Left lung (tissue), 10 donors: ENCODE data around the gene MYO15B. TPM values are rescaled to one million over a fixed set of nuclear protein-coding genes. Genes with fewer than 3 reads are reported as not detected.
A peak's percentile ranks its signal among the peaks of the same experiment; 100 is the strongest.

Experiments used
- ATAC-seq: fragments of 200-7000 bp; cut with Tn5 transposase; one replicate; pipeline ENCODE4 v1.9.1; 2020; ENCODE audit warnings: moderate library complexity
- DNase-seq, 4 donors: peaks; one replicate each; pipeline ENCODE4 v3.0.0-alpha.2; 2013 to 2020
- H3K27ac ChIP-seq, 2 donors: fragments of 200-600 bp; sonication (generic) in 1 of 2; one replicate each; pipeline versions ENCODE4 v1.5.0 to v1.8.0; 2020 to 2021
- H3K27me3 ChIP-seq, 2 donors: fragments of 200-600 bp; sonication (generic) in 1 of 2; one replicate each; pipeline versions ENCODE4 v1.5.0 to v1.8.0; 2020 to 2021
- H3K36me3 ChIP-seq, 2 donors: fragments of 200-600 bp; sonication (generic) in 1 of 2; one replicate each; pipeline versions ENCODE4 v1.5.0 to v1.8.0; 2020 to 2021
- H3K4me1 ChIP-seq, 2 donors: fragments of 200-600 bp; one replicate each; pipeline ENCODE4 v1.8.0; 2021
- H3K4me3 ChIP-seq, 2 donors: fragments of 200-600 bp; sonication (generic) in 1 of 2; one replicate each; pipeline versions ENCODE4 v1.5.0 to v1.8.0; 2020 to 2021; ENCODE audit warnings: mild to moderate bottlenecking in 1 of 2
- H3K9me3 ChIP-seq, 2 donors: fragments of 200-600 bp; sonication (generic) in 1 of 2; one replicate each; pipeline versions ENCODE4 v1.5.0 to v1.8.0; 2020 to 2021
- intact Hi-C, 2 donors: fragments of 100-400 bp; cut with DNase I; formaldehyde crosslinking; loops; one replicate each; pipeline versions ENCODE4 v1.11.2 to v1.14.2; 2022
- polyA plus RNA-seq, 6 donors: library from polyadenylated mRNA; unstranded; fragments of 120-200 nt; gene quantifications; one replicate each; pipeline ENCODE4 v1.2.1, GENCODE V29; 2013; ENCODE audit not compliant: insufficient read length in 6 of 6
- total RNA-seq, 2 donors: library from RNA; stranded (reverse); fragmentation: NEBNext Ultra II Directional; extraction: Animal tissue kit (Norgen Biotek cat#: 25700); gene quantifications; one replicate each; pipeline ENCODE4 v1.2.1, GENCODE V29; 2021
- TF ChIP-seq, protein P1 (sequence below), 2 donors: fragments of 200-600 bp; sonication (generic) in 1 of 2; IDR thresholded peaks; one replicate each; pipeline versions ENCODE4 v1.5.0 to v1.8.0; 2021; ENCODE audit warnings: antibody characterized with exemption in 2 of 2
- donor health status: DM: no; HTN: yes; CAD: no.
- donor health status: DM: no; HTN: no; CAD: no.

The MYO15B gene
- total and polyA plus RNA-seq, 8 donors = 125 to 350 (median 227) TPM

DNA sequence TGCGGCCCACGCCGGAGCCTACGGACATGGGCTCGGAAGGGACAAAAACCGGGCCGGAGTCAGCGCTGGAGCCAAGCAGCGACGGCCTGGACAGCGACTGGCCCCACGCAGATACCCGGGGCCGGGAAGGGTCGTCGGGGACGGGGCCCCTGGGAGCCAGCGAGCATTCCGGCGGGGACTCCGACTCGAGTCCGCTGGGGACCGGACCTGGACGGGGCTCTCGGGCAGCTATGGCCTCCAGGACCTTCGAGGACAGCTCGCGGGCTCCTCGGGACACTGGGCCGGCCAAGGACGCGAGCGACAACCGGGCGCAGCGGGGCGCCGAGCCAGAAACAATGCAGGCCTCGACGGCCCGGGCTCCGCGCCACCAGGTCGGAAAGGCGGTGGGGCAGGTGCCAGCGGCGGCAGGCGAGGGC, 1.0 kb downstream of the MYO15B start:
- ATAC-seq (peak; percentile 15), DNase-seq (peak in 2 of 4 donors; percentile 45 to 88)
- intact Hi-C loops = loop anchor here in 1 of 2 donors (10.0 kb wide), 1 partner anchor 64 kb away; the partner anchor contains the start of gene LLGL2
- Histone ChIP-seq H3K27ac (peak overlapping the region; percentile 93 to 97), H3K36me3 (no peaks in the 10 kb centered on the region), H3K9me3 (no peaks in the 10 kb centered on the region), H3K4me1 (peaks cover 8 to 23% of the 10 kb centered on the region in 2 donors), H3K4me3 (peak overlapping the region; percentile 57 to 61), H3K27me3 (no peaks in the 10 kb centered on the region)
- TF ChIP-seq, protein P1, sequence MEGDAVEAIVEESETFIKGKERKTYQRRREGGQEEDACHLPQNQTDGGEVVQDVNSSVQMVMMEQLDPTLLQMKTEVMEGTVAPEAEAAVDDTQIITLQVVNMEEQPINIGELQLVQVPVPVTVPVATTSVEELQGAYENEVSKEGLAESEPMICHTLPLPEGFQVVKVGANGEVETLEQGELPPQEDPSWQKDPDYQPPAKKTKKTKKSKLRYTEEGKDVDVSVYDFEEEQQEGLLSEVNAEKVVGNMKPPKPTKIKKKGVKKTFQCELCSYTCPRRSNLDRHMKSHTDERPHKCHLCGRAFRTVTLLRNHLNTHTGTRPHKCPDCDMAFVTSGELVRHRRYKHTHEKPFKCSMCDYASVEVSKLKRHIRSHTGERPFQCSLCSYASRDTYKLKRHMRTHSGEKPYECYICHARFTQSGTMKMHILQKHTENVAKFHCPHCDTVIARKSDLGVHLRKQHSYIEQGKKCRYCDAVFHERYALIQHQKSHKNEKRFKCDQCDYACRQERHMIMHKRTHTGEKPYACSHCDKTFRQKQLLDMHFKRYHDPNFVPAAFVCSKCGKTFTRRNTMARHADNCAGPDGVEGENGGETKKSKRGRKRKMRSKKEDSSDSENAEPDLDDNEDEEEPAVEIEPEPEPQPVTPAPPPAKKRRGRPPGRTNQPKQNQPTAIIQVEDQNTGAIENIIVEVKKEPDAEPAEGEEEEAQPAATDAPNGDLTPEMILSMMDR (IDR thresholded peaks at IDR 0.05) = no peak

DNA sequence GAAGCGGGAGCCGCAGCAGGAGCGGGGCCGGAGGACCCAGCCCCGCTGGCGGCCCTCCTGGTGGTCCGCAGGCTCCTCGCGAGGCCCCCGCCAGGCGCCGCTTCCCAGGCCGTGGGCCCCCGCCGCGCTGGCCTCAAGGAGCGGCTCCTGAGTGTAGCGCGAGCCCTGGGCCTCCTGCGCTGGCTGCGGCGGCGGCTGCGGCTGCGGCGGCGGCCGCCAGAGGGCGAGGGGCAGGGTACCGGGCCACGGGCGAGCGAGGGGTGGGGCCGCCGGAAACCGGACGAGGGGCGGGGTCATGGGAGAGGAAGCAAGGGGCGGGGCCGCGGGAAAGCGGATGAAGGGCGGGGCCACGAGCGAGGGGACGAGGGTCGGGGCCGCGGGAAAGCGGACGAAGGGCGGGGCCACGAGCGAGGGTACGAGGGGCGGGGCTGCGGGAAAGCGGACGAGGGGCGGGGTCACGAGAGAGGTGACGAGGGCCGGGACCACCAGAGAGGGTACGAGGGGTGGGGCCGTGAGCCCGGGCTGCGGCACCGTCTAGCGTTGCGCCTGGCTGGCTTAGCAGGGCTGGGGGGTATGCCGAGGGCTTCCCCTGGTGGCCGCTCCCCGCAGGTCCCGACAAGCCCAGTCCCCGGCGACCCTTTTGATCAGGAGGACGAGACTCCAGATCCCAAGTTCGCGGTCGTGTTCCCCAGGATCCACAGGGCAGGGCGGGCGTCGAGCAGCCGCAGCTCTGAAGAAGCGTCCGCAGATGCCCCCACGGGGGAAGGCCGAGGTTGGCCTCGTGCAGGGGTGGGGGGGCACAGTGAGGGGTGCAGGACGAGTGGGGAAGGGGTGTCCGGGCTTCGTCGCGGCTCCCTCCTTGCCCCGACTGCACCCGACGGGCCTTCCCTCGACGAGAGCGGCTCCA, 1.7 kb downstream of the MYO15B start:
- Histone ChIP-seq H3K4me3 (peak overlapping the region; percentile 57 to 61), H3K27ac (peak overlapping the region; percentile 93 to 97), H3K4me1 (peaks cover 8 to 23% of the 10 kb centered on the region in 2 donors), H3K9me3 (no peaks in the 10 kb centered on the region), H3K36me3 (no peaks in the 10 kb centered on the region), H3K27me3 (no peaks in the 10 kb centered on the region)
- ATAC-seq (peak; percentile 90), DNase-seq (peak; percentile 92 to 100 (median 96))
- intact Hi-C loops = loop anchor here in 1 of 2 donors (10.0 kb wide), 1 partner anchor 64 kb away; the partner anchor contains the start of gene LLGL2
- TF ChIP-seq, protein P1 (IDR thresholded peaks at IDR 0.05) = peak; percentile 62 to 82

DNA sequence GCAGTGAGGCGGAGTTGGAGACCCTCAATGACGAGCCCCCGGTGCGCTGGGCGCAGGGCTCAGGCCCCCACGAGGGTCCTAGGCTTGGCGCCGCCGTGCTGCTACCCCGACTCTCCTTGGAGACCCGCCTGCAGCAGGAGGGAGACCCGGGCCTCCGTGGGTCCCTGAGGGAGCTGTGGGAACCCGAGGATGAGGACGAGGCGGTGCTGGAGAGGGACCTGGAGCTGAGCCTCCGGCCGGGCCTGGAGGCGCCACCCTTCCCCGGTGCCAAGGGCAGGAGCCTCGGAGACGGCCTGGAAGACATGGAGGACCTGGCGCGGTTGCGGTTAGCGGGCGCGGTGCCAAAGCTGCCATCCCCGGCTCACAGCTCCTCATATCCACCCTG, 2.3 kb downstream of the MYO15B start:
- DNase-seq = no peak
- Histone ChIP-seq H3K4me1 (peaks cover 8 to 23% of the 10 kb centered on the region in 2 donors), H3K27me3 (no peaks in the 10 kb centered on the region), H3K4me3 (peak overlapping the region; percentile 52 to 61), H3K27ac (peak overlapping the region in 1 of 2 donors; percentile 97), H3K9me3 (no peaks in the 10 kb centered on the region), H3K36me3 (no peaks in the 10 kb centered on the region)
- no peak for ATAC-seq
- intact Hi-C loops = loop anchor here in 1 of 2 donors (10.0 kb wide), 1 partner anchor 65 kb away; the partner anchor contains the start of gene LLGL2
- TF ChIP-seq, protein P1 (IDR thresholded peaks at IDR 0.05) = no peak

DNA sequence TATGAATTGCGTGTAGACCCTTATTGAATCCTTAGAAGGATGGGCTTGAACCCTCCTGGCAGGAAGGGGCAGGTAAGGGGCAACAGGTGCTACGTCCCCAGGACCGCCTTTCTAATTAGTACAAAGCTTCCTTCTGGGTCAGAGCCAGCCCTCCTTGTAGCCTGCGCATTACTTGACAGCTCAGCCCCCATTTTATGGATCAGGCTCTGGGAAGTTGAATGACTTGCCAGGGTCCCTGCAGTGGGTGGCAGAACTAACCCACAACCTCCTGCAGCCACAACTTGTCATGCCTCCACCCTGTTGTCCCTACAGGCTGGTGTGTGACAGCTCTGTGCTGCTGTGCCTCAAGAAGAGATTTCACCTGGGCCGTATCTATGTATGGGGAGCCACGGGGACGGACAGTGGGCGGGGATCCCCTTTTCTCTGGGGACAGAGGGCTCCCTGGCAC, 2.7 kb downstream of the MYO15B start:
- no peak for ATAC-seq
- TF ChIP-seq, protein P1 (IDR thresholded peaks at IDR 0.05) = no peak
- Histone ChIP-seq H3K36me3 (no peaks in the 10 kb centered on the region), H3K27ac (no peak overlapping the region), H3K9me3 (no peaks in the 10 kb centered on the region), H3K27me3 (no peaks in the 10 kb centered on the region), H3K4me1 (peaks cover 8 to 23% of the 10 kb centered on the region in 2 donors), H3K4me3 (no peak overlapping the region)
- DNase-seq = no peak
- intact Hi-C loops = no loop called here
